GM13977 (cell line): ENCODE data around the gene GALNT9.

ENCODE experiments used
- DNase-seq: peaks from one replicate; pipeline ENCODE4 v3.0.0; 2012; ENCODE audit warnings: low spot score
- CTCF ChIP-seq: IDR thresholded peaks from 2 replicates; pipeline ENCODE4 v1.5.1; 2012; ENCODE audit warnings: mild to moderate bottlenecking, control low read depth; ENCODE audit not compliant: insufficient read depth; ENCODE audit errors: extremely low read depth, missing control alignments
- in situ Hi-C: fragments of 300-500 bp; cut with MboI; formaldehyde crosslinking; loops from one replicate; pipeline ENCODE4 v1.12.0; 2022; ENCODE audit warnings: low sequenced_read_pairs, low pct_unique_long_range_greater_than_20kb, mixed read lengths, inconsistent platforms; ENCODE audit not compliant: unreplicated experiment

GALNT9 gene

GRCh38 chr12:132227782-132228475 is 101.5 kb downstream of the GALNT9 start:
- in situ Hi-C loops: no loop called here
- no peak for DNase-seq
- TF ChIP-seq CTCF: no peak

GRCh38 chr12:132227118-132227517 is 102.3 kb downstream of the GALNT9 start:
- DNase-seq: no peak
- in situ Hi-C loops: no loop called here
- TF ChIP-seq CTCF: no peak

- no peak for TF ChIP-seq CTCF
- DNase-seq: no peak
- in situ Hi-C loops: no loop called here
These were observed 102.8 kb downstream of the GALNT9 start for GRCh38 chr12:132226604-132227003.

GRCh38 chr12:132225214-132225613 is 104.2 kb downstream of the GALNT9 start:
- no peak for DNase-seq
- in situ Hi-C loops: no loop called here

DNA sequence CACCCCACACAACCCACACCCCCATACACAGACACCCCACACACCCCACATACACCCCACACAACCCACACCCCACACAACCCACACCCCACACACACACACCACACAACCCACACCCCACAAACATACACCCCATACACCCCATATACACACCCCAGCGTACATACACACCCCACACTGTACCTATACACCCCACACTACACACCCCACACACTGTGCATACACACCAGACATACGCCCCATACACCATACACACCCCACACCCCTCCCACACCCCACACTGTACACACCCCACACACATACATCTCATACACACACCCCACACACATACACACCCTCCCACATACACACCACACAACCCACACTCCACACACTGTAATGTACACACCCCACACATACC is 104.9 kb downstream of the GALNT9 start:
- no peak for TF ChIP-seq CTCF
- in situ Hi-C loops: no loop called here
- DNase-seq: no peak

More at GRCh38 chr12:132225214-132225613, 104.2 kb downstream of the GALNT9 start:
- TF ChIP-seq CTCF: no peak

- no peak for DNase-seq
- TF ChIP-seq CTCF: no peak
- in situ Hi-C loops: no loop called here
These were observed 106.6 kb downstream of the GALNT9 start for GRCh38 chr12:132222808-132223173.
